ENCODE results near the gene KIF18A.
"Not testable (repeated sequence)": the region's sequence is repeated elsewhere in the genome, so short reads cannot be mapped to it uniquely, and the experiment has no call there.

Gene KIF18A

GRCh38 chr11:28142724-28143123 is 34.8 kb upstream of the KIF18A start:
- no peak for TF ChIP-seq CTCF (IDR thresholded peaks at IDR 0.05; ENCODE audit: unreplicated experiment in 3 of 3)
- H3K36me3 Mint-ChIP-seq (ENCODE audit: low read depth): peaks cover 40% of the 10 kb centered on the region
- H3K27ac Mint-ChIP-seq: no peak overlapping the region
- H3K27me3 Mint-ChIP-seq (ENCODE audit: low read depth): no peaks in the 10 kb centered on the region
- H3K4me3 Mint-ChIP-seq: no peak overlapping the region
- peaks cover 30% of the 10 kb centered on the region for H3K9me3 Mint-ChIP-seq
- H3K4me1 Mint-ChIP-seq: no peaks in the 10 kb centered on the region

DNA sequence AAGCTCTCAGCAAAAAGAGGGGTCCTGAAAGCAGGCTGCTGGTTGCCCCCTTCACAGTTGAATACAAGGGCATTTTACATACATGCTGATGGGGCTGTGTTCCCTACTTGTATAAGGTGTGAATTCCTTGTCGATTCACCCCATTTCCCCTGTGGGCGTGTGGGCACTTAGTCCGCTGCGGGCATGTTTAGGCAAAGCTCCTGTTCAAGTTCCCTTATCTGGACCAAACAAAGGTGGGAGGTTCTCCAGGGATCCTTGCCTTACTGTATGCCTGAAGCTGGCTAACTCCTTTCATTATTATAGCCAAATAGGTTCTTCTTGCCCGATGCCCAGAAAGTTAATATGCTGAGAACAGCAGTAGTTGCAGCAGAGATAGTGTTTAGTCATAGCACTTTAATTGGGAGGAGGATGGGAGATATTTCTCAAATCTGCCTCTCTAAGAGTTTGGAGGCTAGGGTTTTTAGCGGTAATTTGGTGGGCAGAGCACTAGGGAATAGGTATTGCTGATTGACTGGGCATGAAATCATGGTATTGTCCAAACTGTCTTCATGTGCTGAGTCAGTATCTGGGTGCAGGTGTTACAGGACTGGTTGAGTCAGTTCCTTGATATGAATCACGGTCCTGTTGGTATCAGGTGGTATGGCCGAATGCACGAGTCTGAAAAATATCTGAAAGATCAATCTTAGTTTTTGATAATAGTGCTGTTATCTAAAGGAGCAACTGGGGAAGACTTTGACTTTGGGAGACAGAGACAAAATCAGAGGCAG is 32.9 kb upstream of the KIF18A start:
- H3K9me3 Mint-ChIP-seq: peaks cover 45% of the 10 kb centered on the region
- H3K27me3 Mint-ChIP-seq (ENCODE audit: low read depth): no peaks in the 10 kb centered on the region

GRCh38 chr11:28139841-28140415 is 32.0 kb upstream of the KIF18A start:
- Mint-ChIP-seq H3K9me3 (peaks cover 50% of the 10 kb centered on the region), H3K4me3 (no peak overlapping the region), H3K27me3 (ENCODE audit: low read depth) (no peaks in the 10 kb centered on the region), H3K36me3 (ENCODE audit: low read depth) (peaks cover 64% of the 10 kb centered on the region), H3K4me1 (no peaks in the 10 kb centered on the region), H3K27ac (no peak overlapping the region)
- no peak for TF ChIP-seq CTCF (IDR thresholded peaks at IDR 0.05; ENCODE audit: unreplicated experiment in 3 of 3)

More for the DNA sequence above, 32.9 kb upstream of the KIF18A start:
- Mint-ChIP-seq H3K27ac (no peak overlapping the region), H3K4me3 (no peak overlapping the region), H3K4me1 (no peaks in the 10 kb centered on the region), H3K36me3 (ENCODE audit: low read depth) (peaks cover 57% of the 10 kb centered on the region)
- no peak for TF ChIP-seq CTCF (IDR thresholded peaks at IDR 0.05; ENCODE audit: unreplicated experiment in 3 of 3)

DNA sequence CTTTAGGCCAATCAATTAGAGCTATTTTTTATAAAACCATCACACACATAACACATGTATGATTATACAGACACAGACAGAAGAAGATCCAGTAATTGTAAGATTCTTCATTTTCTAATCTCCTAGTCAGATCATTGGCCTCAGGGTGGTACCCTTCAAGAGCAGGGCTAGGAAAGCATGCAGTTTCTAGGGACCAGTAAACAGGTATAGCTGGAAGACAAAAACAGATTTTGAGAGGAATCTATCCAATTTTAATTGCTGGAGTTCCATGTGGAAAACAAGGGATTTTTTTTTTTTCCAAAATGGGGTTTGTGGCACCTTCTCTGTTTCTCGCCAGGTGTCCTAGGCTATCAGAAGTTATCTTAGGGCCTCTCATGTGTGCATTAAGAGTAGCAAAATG is 29.9 kb upstream of the KIF18A start:
- H3K4me1 Mint-ChIP-seq: no peaks in the 10 kb centered on the region
- H3K27me3 Mint-ChIP-seq (ENCODE audit: low read depth): no peaks in the 10 kb centered on the region
- peaks cover 85% of the 10 kb centered on the region for H3K36me3 Mint-ChIP-seq (ENCODE audit: low read depth)
- no peak for TF ChIP-seq CTCF (IDR thresholded peaks at IDR 0.05; ENCODE audit: unreplicated experiment in 3 of 3)
- H3K27ac Mint-ChIP-seq: no peak overlapping the region
- H3K9me3 Mint-ChIP-seq: peaks cover 58% of the 10 kb centered on the region
- no peak overlapping the region for H3K4me3 Mint-ChIP-seq

GRCh38 chr11:28137366-28137765 is 29.4 kb upstream of the KIF18A start:
- Mint-ChIP-seq H3K9me3 (peaks cover 59% of the 10 kb centered on the region), H3K36me3 (ENCODE audit: low read depth) (peaks cover 83% of the 10 kb centered on the region), H3K27ac (no peak overlapping the region), H3K27me3 (ENCODE audit: low read depth) (no peaks in the 10 kb centered on the region), H3K4me1 (no peaks in the 10 kb centered on the region), H3K4me3 (no peak overlapping the region)
- no peak for TF ChIP-seq CTCF (IDR thresholded peaks at IDR 0.05; ENCODE audit: unreplicated experiment in 3 of 3)

DNA sequence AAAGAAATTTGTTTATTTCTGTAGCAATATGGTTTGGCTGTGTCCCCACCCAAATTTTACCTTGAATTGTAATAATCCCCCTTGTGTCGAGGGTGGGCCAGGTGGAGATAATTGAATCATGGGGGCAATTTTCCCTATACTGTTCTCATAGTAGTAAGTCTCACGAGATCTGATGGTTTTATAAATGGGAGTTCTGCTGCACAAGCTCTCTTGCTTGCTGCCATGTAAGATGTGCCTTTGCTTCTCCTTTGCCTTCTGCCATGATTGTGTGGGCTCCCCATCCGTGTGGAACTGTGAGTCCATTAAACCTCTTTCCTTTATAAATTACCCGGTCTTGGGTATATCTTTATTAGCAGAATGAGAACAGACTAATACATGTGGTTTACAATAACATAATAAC is 28.2 kb upstream of the KIF18A start:
- H3K27ac Mint-ChIP-seq; H3K4me3 Mint-ChIP-seq; H3K4me1 Mint-ChIP-seq; H3K27me3 Mint-ChIP-seq (ENCODE audit: low read depth): not testable (repeated sequence)
- H3K36me3 Mint-ChIP-seq (ENCODE audit: low read depth): peaks cover 86% of the 10 kb centered on the region
- peaks cover 58% of the 10 kb centered on the region for H3K9me3 Mint-ChIP-seq
